Astrocyte of the hippocampus (primary cell): Measurements from ENCODE around the gene ARHGAP10.
"Not testable (repeated sequence)": the region's sequence is repeated elsewhere in the genome, so short reads cannot be mapped to it uniquely, and the experiment has no call there.

ENCODE experiments used
- DNase-seq: peaks from one replicate; pipeline ENCODE4 v3.0.0; 2011; ENCODE audit warnings: low read depth, low spot score

ARHGAP10 gene

DNA sequence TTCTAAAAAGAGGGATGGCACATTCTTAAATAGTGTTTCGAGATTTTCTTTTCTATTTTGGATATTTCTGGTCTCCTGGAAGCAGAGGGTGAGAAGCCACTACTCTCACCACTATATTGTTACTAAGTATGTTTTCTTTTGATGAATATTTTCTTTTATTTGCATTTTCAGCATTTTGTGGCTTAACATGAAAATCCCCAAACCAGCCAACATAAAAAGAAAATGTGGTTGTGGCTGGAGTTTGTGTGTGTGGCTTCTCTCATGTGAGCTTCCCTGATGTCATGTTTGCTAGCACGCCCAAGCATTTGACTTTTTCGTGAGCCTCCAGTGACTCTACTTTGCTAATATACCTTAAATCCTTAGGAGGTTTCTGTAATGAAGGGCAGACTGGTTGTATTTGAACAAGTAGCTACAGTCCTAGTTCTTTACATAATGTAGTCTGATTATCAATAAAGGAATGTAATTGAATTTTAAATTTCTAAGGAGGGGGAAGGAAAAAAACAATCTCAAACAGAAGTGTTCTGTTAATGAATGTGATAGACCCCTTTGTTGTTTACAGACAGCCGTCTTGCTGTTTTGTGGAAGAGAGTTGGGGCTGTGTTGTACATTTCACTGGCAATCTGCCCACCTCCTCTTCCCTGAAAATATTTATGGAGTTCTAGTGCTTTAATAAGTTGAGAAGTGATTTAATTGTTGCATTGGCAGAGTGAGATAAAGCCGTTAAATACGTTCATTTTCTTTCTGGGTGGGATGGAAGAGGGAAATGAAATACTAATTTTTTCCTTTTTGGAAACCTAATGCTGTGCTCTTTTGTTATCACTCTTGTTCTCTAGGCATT lies 114.6 kb downstream of the ARHGAP10 start:
- peak; percentile 68 for DNase-seq

DNA sequence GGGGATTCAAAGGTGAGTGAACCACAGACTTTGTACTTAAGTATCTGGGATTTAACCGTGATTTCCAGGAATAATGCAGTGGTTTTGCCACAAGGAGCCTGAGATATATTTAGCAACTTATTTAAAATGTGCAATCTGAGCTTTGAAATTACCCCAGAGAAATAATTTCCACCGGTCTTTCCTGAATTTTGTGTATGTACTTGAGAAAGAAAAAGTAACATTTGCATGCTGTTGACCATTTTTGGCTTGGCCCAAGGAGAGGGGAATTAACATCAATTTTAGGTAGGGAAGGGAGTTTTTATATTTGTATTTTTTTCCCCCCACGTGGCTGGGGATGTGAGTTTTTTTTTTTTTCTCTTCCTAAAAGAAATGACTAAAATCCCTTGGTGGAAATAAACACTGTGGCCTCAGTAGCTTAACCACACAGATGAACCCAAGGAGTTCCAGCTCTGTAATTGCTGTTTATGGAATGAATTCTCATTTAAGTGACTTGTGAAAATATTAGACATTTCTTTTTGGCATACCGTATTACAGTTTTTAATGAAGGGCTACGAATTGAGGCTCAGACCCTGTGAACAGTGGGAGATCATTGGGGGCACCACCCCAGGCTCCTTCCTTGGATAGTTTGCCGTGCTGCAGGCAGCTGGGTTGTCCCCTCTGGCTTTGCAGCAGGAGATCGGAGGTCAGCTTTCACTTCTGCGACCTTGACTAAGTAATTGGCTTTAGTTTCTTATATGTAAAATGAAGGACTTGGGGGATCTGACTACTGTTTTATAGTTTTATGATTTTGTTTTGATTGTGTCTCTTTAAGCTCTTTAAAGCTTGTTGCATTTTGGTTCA lies 116.1 kb downstream of the ARHGAP10 start:
- DNase-seq: no peak

DNA sequence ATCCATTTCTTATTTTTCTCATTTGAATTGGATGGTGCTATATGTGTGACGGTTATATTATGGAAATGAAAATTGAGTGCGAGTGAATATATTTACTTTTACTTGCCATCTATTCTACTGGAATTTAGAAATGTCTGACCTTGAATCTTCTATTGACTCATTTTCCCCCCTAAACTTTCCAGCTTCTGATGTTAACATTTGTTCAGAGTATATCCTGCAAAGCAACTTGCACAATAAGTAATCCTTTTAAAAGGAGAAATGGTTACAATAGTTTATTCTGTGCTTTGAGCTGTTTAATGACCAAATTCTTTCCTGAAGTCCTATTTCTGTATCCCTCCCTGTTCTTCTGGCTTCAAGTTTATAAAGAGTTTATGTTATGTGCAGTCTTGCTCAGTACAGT lies 116.7 kb downstream of the ARHGAP10 start:
- DNase-seq: no peak

DNA sequence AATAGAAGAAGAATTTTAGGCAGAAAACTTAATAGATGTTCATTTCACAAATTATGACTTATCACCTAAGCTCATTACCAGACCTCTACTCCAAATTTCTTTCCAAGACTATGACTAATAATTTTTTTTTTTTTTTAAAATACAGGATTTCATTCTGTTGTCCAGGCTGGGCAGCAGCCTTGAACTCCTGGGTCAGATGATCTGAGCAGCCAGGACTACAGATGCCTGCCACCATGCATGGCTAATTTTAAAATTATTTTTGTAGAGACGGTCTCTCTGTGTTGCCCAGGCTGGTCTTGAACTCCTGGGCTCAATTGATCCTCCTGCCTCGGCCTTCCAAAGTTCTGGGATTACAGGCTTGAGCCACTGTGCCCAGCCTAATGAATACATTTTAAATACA lies 119.2 kb downstream of the ARHGAP10 start:
- DNase-seq: no peak

DNA sequence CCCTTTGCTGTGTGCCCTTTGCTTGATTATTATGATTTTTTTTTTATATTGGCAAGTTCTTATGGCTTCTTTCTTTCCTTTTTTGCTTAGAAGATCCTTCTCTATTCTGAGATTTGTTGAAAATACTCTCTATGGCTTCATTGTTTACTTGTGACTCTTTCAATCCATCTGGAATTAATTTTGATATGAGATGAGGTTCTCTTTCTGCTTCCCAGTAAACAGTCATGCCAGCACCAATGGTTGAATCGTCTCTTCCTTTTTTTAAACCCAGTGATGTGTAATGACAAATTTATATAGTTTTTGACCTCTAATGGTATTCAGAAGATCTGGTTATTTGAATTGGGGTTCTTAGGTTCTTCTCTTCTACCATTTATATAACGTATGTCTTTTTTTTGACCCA lies 121.8 kb downstream of the ARHGAP10 start:
- DNase-seq: no peak

DNA sequence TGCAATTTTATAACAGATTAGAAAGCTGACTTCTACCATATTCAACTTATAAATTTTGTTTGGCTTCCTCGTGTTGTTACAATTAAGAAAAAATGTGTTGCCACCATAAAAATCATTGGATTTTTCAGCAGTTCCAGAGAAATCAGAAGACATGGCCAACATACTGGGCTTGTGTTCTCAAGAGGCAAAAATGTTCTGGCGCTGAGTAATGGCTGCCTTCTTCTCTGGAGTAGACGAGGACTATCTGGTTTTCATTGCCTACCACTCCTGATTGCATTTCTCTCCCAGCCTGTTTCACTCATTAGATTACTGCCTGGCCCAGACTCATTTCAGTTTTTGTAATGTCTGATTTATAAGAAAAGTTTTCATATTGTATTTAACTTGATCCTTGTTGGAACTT lies 122.3 kb downstream of the ARHGAP10 start:
- DNase-seq: no peak

DNA sequence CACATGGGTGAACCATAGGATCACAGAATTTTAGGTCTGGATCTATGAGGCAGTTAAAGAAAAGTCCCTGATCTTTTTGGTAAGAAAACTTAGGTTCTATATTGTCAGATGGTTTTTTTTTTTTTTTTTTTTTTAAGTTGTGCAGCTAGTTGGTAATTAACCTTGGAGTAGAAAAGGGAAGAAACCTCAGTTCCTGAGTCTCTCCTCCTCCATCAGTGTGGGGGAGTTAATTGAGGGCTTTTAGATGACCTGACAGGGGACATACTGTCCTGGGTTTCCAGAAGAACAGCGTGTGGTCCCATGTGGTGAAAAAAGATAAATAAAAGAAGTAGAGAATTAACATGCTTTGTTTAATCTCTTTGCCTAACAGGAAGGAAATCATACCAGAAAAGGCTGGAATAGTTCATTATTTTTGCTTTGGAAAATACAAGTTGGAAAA lies 123.7 kb downstream of the ARHGAP10 start:
- DNase-seq: no peak

DNA sequence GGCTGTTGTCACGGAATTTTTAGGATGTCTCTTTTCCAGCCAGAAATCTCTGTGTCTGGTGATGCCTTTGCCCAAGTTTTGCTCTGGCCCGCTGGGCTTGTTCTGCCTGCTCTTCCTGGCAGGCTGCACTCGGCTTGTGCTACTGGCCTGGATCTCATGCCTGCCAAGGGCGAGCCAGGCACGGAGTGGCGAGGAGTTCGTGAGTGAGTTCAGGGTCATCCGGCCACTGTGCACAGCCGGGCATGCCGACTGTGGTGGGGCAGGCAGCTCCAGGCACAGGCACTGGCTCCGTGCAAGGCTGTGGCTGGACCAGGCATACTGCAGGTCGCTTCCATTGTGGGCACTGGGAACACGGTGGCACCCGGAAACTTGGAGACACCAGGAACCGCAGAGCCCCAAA lies 129.1 kb downstream of the ARHGAP10 start:
- no peak for DNase-seq

DNA sequence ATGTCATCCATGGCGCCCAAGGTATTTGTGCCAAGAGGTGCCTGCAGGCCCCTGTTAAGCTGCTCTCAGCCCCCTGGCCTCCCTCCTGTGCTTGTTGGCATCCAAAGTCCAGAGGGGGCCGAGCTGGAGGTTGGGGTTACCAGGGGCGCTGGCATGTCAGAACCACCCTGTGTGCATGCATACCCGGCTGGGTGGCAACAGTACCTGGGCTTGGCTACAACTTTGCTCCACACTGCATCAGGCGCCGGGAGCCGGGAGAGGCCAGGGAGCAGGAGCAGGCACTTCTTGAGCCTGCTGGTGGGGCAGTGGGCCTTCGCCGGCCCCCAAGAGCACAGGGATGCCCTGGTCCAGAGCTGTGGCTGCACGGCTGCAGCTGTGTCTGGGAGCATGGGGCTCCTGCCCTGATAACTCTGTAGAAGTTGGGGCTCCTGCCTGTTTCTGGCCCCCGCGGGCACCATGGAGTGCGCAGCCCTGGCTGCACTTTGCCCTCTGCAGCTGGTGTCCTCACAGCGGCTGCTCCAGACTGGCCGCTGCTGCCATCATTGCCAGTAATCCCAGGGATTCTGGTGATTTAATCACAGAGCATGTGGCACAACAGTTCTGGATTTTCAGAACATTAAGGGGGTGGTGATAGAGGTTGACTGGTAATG lies 130.3 kb downstream of the ARHGAP10 start:
- no peak for DNase-seq

DNA sequence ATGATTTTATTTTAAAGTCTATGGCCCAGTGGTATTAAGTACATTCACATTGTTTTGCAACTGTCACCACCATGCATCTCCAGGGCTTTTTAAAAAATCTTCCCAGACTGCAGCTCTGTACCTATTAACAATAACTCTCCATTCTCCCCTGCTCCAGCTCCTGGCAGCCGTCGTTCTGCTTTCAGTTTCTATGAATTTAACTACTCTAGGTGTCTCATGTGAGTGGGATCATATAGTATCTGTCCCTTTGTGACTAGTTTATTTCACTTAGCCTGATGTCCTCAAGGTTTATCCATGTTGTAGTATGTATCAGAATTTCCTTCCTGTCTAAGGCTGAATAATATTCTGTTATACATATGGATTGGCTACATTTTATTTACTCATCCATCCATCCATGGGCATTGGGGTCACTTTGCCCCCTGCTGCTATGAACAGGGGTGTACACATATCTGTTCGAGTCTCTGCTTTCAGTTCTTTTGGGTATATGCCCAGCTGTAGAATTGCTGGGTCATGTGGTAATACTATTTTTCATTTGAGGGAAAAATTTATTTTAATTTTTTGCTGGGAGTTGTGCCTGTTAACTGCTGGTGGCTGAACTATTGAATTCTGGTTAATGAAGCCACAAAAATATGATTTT lies 131.3 kb downstream of the ARHGAP10 start:
- DNase-seq: no peak

DNA sequence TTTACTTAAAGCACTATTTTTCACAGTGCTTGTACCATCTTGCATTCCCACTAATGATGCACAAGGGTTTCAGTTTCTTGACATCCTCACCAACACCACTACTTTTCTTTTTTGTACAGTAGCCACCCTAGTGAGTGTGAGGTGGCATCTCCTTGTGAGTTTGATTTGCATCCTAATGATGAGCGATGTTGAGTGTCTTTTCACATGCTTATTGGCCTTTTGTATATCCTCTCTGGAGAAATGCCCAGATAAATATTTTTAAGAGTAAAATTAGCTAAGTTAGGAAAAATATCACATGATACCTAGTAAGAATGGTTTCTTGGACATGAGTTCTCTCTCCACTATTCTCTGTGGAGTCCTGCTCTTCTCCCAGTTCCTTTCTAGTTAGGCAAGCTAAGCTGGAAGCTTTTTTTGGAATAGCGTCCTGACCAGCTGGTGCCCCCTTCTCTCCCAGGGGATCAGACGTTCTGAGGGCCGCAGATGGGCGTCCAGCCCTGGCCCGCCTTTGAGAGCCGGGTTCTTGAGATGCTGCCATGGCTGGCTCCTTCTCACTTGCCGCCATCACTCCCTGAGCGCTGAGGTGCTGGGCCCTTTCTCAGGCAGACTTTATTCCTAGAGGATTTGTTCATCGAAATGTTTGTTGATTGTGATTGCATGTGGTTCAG lies 132.1 kb downstream of the ARHGAP10 start:
- DNase-seq: no peak

DNA sequence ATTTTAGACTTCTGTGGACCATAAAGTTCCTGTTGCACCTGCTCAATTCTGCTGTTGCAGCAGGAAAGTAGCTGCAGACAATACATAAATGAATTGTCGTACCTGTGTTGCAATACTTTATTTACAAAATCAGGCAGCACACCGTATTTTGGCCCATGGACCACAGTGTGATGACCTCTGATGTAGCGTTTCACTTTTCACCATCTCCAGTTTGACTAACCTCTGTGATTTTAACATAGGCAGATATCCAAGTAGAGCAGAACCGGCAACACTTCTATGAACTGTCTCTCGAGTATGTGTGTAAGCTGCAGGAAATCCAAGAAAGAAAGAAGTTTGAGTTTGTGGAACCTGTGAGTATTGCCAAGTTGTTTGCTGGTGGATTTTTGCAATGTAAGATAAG lies 132.7 kb downstream of the ARHGAP10 start:
- no peak for DNase-seq

DNA sequence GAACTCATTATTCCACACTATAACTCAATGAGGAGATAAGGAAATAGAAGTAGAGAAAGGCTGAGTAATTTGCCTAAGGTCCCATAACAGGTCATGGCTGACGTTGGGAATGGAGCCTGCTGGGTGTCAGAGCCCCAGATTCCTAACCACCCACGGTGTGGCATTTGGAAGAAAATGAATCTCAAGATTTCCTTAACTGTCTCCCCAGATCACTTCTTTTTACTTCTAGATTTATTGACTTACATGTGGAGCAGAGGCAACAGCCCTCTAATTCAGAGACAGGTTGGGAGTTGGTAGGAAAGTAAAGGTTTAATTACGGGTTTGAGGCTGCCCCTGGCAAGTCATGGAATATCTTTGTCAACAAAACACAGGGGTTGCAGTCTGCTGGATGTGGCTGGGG lies 134.0 kb downstream of the ARHGAP10 start:
- no peak for DNase-seq

DNA sequence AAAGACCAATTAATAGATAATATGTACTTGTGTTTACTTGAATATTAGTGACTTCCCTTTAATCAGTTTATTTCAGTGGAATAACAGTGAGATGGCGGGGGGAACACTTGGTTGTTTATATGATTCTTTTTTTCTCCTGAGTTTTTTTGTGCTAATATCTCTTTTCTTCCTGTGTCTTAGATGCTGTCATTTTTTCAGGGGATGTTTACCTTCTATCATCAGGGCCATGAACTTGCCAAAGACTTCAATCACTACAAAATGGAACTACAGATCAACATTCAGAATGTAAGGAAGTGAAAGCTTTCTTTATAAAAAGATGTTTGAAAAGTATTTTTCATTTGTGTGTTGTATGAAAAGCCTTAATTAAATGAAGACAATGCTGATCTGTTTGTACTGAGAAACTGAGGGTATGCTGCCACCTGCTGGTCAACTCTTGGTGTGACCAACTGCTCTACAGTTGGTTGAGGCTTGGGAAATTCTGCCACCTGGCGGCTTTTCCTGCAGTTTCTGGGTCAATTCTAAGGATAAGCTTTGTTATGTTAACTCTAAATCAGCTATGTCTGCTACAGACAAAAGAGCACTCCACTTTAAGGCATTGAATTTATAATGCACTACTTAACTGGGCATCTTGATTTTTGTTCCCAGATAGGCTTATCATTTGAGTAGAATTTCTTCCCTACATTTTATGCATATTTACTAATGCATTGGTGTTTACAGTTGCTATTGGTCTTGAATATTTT lies 134.8 kb downstream of the ARHGAP10 start:
- DNase-seq: peak; percentile 95

DNA sequence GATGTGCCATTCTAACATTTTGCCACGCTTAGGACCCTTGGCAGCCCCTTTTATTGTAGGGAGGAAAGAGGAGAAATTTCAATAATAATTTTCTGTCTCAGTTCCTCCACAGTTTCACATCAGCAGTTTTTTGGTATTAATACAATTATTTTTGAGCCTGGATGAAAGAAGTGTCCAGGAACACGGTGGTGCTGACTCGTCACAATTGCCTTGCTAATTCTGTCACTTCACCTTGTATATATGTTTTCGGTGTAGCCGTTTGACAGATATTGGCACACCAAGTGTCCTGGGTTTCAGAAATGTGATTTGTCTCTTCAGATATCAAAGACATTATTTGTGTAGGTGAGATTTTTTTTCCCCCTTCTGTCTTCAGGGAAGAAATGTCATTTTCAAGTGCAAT lies 142.2 kb downstream of the ARHGAP10 start:
- no peak for DNase-seq

DNA sequence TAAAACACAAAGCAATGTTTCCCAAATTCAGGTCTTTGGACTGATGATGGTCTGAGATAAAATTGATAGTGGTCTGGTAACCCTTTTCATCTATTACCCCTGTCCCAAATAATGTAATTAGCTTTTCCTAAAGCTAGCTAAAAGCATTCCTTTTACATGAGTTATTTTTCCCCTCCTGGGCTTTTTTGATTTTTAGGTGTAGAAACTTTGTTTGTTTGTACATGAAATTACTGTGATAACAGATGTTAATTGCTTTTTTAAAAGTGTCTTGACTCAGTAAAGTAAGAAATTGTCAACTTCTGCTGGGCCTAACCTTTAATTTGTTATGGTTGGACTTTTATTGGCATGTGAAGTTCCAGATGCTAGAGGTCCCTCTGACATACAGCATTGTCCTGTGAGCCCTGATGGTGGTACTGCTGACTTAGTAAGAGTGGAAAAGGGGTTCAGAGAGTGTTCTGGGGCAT lies 145.5 kb downstream of the ARHGAP10 start:
- DNase-seq: no peak

DNA sequence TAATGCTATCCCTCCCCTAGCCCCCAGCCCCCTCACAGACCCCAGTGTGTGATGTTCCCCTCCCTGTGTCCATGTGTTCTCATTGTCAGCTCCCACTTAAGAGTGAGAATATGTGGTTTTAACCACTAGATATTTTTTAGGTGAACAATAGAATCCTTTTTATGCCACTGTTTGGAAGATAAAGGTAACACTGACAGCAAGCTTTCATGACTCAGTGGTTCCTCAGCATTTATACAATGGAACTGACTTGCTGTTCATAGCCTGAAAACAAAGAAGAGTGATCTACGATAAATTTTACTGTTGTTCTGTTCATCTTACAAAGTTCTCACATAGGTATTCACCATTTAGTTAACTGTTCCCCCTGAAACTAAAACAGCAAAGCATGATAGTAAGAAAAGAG lies 147.8 kb downstream of the ARHGAP10 start:
- DNase-seq: peak; percentile 23

DNA sequence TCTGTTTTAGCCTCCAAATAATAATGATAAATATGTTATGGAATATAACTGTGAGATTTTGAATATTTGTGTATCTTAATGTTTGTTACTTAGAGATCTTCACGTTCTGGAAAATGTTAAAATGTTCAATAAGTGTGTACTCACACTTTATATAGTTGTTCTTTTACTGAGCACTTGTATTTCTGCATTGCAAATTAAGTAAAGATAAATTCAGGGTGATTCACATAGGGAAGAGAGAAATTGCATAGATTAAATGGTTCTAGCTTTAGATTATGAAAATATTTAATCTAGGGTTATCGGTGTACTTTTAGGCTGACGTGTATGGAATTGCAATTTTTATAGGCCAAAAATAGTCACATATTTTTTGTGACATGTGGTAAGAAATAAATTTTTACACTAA lies 148.6 kb downstream of the ARHGAP10 start:
- DNase-seq: no peak

DNA sequence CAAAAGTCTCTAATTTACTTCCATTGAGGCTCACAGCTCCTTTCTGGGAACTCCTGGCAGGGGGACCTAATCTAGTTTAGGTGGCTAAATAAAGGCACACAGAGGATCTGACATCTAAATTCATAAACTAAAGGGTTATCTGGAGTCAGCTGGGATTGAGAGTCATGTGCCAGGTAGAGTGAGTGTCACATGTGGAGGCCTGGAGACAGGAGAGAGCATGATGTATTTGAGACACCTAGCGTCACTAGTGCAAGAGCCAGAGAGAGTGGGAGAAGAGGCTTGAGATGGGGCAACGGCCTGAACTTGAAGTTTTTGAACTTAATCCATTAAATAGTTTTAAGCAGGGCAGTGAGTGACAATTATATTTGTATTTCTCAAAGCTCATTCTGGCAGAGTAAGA lies 152.6 kb downstream of the ARHGAP10 start:
- DNase-seq: no peak

DNA sequence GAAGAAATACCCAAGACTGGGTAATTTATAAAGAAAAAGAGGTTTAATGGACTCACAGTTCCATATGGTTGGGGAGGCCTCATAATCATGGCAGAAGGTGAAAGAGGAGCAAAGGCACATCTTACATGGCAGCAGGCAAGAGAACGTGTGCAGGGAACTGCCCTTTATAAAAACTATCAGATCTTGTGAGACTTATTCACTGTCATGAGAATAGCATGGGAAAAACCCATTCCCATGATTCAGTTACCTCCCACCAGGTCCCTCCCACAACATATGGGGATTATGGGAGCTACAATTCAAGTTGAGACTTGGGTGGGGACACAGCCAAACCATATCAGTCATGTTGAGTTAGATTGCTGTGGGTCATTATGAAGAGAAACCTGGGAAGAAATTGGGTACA lies 153.3 kb downstream of the ARHGAP10 start:
- not testable (repeated sequence) for DNase-seq
